GM23338 (cell line): ENCODE results near the gene APCDD1L. TPM values are rescaled to one million over a fixed set of nuclear protein-coding genes. Genes with fewer than 3 reads are reported as not detected.

Source experiments
- ATAC-seq: fragments of 200-7000 bp; cut with Tn5 transposase; 3 replicates; pipeline ENCODE4 v1.9.1; 2020
- DNase-seq: peaks from one replicate; pipeline ENCODE4 v3.0.0-alpha.2; 2015; ENCODE audit warnings: low spot score
- H2AFZ ChIP-seq: fragments of 200-600 bp; sonication (generic); 2 replicates; pipeline ENCODE4 v1.8.0; 2016; ENCODE audit warnings: antibody characterized with exemption, mild to moderate bottlenecking, moderate library complexity
- H3F3A ChIP-seq: fragments of 200-600 bp; sonication (generic); replicated peaks from 2 replicates; pipeline ENCODE4 v1.8.0; 2017; ENCODE audit warnings: antibody characterized with exemption, mixed run types, low read depth
- H3K27ac ChIP-seq: fragments of 200-600 bp; sonication (generic); 2 replicates; pipeline ENCODE4 v1.6.1; 2016; ENCODE audit warnings: low read depth
- H3K27me3 ChIP-seq: fragments of 200-600 bp; sonication (generic); 2 replicates; pipeline ENCODE4 v1.8.0; 2016; ENCODE audit warnings: mild to moderate bottlenecking, mixed run types, moderate library complexity; ENCODE audit not compliant: insufficient read depth
- H3K36me3 ChIP-seq: fragments of 200-600 bp; sonication (generic); 2 replicates; pipeline ENCODE4 v1.8.0; 2016; ENCODE audit warnings: mild to moderate bottlenecking; ENCODE audit not compliant: insufficient read depth
- H3K4me1 ChIP-seq: fragments of 200-600 bp; sonication (generic); 2 replicates; pipeline ENCODE4 v1.8.0; 2016; ENCODE audit warnings: mild to moderate bottlenecking, moderate library complexity; ENCODE audit not compliant: insufficient read depth
- H3K4me2 ChIP-seq: fragments of 200-600 bp; sonication (generic); 2 replicates; pipeline ENCODE4 v1.7.1; 2017; ENCODE audit warnings: mixed run types
- H3K4me3 ChIP-seq: fragments of 200-600 bp; sonication (generic); 2 replicates; pipeline ENCODE4 v1.6.1; 2016; ENCODE audit warnings: mixed run types
- H3K79me2 ChIP-seq: fragments of 200-600 bp; sonication (generic); replicated peaks from 2 replicates; pipeline ENCODE4 v1.8.0; 2017; ENCODE audit warnings: mild to moderate bottlenecking; ENCODE audit not compliant: insufficient read depth
- H3K9me2 ChIP-seq: fragments of 200-600 bp; sonication (generic); 2 replicates; pipeline ENCODE4 v1.8.0; 2017; ENCODE audit not compliant: insufficient read depth
- H4K20me1 ChIP-seq: fragments of 200-600 bp; sonication (generic); replicated peaks from 2 replicates; pipeline ENCODE4 v1.8.0; 2017; ENCODE audit warnings: mild to moderate bottlenecking; ENCODE audit not compliant: insufficient read depth
- H3K27ac Mint-ChIP-seq: 2 replicates; pipeline ENCODE4 v1.8.0; 2020; ENCODE audit warnings: inconsistent platforms, mild to moderate bottlenecking, moderate library complexity, mixed read lengths
- H3K27me3 Mint-ChIP-seq: 3 replicates; pipeline ENCODE4 v1.8.0; 2022; ENCODE audit warnings: low read depth, mild to moderate bottlenecking, moderate library complexity, mixed read lengths, inconsistent platforms; ENCODE audit not compliant: insufficient read depth, poor library complexity
- H3K36me3 Mint-ChIP-seq: 3 replicates; pipeline ENCODE4 v1.8.0; 2021; ENCODE audit warnings: low read depth, mild to moderate bottlenecking, inconsistent platforms, moderate library complexity, mixed read lengths
- H3K4me1 Mint-ChIP-seq: 3 replicates; pipeline ENCODE4 v1.8.0; 2020; ENCODE audit warnings: mild to moderate bottlenecking, inconsistent platforms, mixed read lengths
- H3K4me3 Mint-ChIP-seq: 3 replicates; pipeline ENCODE4 v1.8.0; 2021; ENCODE audit warnings: moderate library complexity, mild to moderate bottlenecking, inconsistent platforms, mixed read lengths
- H3K9me3 Mint-ChIP-seq: 3 replicates; pipeline ENCODE4 v1.8.0; 2020; ENCODE audit warnings: moderate library complexity, mild to moderate bottlenecking, inconsistent platforms, mixed read lengths
- CREB1 ChIP-seq: fragments of 250-450 bp; sonication (Bioruptor Pico); IDR thresholded peaks from 2 replicates; pipeline ENCODE4 v1.5.0; 2020; ENCODE audit warnings: low read depth, mild to moderate bottlenecking, moderate library complexity
- EZH2 ChIP-seq: fragments of 200-600 bp; sonication (generic); IDR thresholded peaks from one replicate; pipeline ENCODE4 v1.8.0; 2017; ENCODE audit warnings: antibody characterized with exemption, mild to moderate bottlenecking, low read depth; ENCODE audit not compliant: unreplicated experiment
- EZH2phosphoT487 ChIP-seq: fragments of 200-600 bp; sonication (generic); IDR thresholded peaks from one replicate; pipeline ENCODE4 v1.8.1; 2018; ENCODE audit warnings: antibody characterized with exemption; ENCODE audit not compliant: unreplicated experiment
- JUNB ChIP-seq: IDR thresholded peaks from one replicate; pipeline ENCODE4 v1.6.1; 2016; ENCODE audit warnings: antibody characterized with exemption; ENCODE audit not compliant: unreplicated experiment
- NANOG ChIP-seq: IDR thresholded peaks from 2 replicates; pipeline ENCODE4 v1.6.1; 2016; ENCODE audit warnings: antibody characterized with exemption, borderline replicate concordance
- POLR2AphosphoS5 ChIP-seq: IDR thresholded peaks from 2 replicates; pipeline ENCODE4 v1.6.1; 2016; ENCODE audit warnings: antibody characterized with exemption, low read depth
- STAT1 ChIP-seq: IDR thresholded peaks from one replicate; pipeline ENCODE4 v1.6.1; 2016; ENCODE audit warnings: antibody characterized with exemption; ENCODE audit not compliant: unreplicated experiment
- ZNF114 ChIP-seq: fragments of 250-450 bp; sonication (Bioruptor Pico); IDR thresholded peaks from 2 replicates; pipeline ENCODE4 v1.5.0; 2020; ENCODE audit warnings: mild to moderate bottlenecking, moderate library complexity
- ZNF331 ChIP-seq: fragments of 250-450 bp; sonication (Bioruptor Pico); IDR thresholded peaks from 2 replicates; pipeline ENCODE4 v1.5.0; 2020; ENCODE audit warnings: low read depth, mild to moderate bottlenecking, moderate library complexity
- polyA plus RNA-seq: library from polyadenylated mRNA; unstranded; fragments of >200 nt; fragmentation: Nextera tagmentation; extraction: Ambion mirVana; gene quantifications from 2 replicates; pipeline ENCODE4 v1.2.1, GENCODE V29; 2016
- total RNA-seq: library from RNA; depleted of rRNA; stranded (reverse); fragments of >200 nt; shearing (Covaris generic); gene quantifications from 2 replicates; pipeline ENCODE4 v1.2.3, GENCODE V29; 2014
- TF ChIP-seq, protein P1 (sequence below), 2 experiments: fragments of 200-600 bp in 1 of 2; sonication (generic) in 1 of 2; conservative IDR thresholded peaks; 2 replicates each; pipeline versions ENCODE4 v1.5.1 to v1.6.1; 2016 to 2017; ENCODE audit warnings: antibody characterized with exemption in 2 of 2, low read depth in 2 of 2, mild to moderate bottlenecking in 2 of 2, moderate library complexity in 1 of 2
- TF ChIP-seq, protein P2 (sequence below): IDR thresholded peaks from 2 replicates; pipeline ENCODE4 v1.6.1; 2016; ENCODE audit warnings: antibody characterized with exemption
- TF ChIP-seq, protein P3 (sequence below): fragments of 250-450 bp; sonication (Bioruptor Pico); IDR thresholded peaks from 2 replicates; pipeline ENCODE4 v1.5.0; 2020; ENCODE audit warnings: mild to moderate bottlenecking, moderate library complexity
- TF ChIP-seq, protein P4 (sequence below): IDR thresholded peaks from one replicate; pipeline ENCODE4 v1.6.1; 2018; ENCODE audit warnings: antibody characterized with exemption; ENCODE audit not compliant: unreplicated experiment

Gene APCDD1L
- total and polyA plus RNA-seq, 2 experiments from 2014 or later: 1.8 to 4.6 TPM

DNA sequence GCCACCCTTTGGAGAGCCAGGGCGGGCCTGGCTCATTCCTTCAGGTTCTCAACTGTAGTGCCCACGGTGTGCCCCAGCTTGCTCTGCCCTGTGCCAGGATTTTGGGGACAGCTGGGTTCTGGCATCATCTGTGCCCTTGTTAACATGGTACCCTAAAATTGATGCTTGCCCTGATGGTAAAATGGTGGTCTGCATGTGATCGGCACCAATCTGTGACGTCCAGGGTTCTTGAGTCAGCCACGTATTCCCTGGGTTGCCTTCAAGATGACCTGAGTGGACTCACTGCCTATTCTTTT, 31.2 kb upstream of the APCDD1L start:
- H3K27ac Mint-ChIP-seq: no peak overlapping the region
- H4K20me1 ChIP-seq: no peaks in the 10 kb centered on the region
- peaks cover 3% of the 10 kb centered on the region for H3K27me3 Mint-ChIP-seq
- H3K9me2 ChIP-seq: no peaks in the 10 kb centered on the region
- H3K27ac ChIP-seq: no peak overlapping the region
- H3K79me2 ChIP-seq: no peaks in the 10 kb centered on the region
- no peak overlapping the region for H3K4me2 ChIP-seq
- H3K4me1 ChIP-seq: no peaks in the 10 kb centered on the region
- peaks cover 9% of the 10 kb centered on the region for H3K4me1 Mint-ChIP-seq
- TF ChIP-seq ZNF331 (CRISPR knock-in tag) (no peak), POLR2AphosphoS5 (no peak), STAT1 (no peak), EZH2phosphoT487 (no peak), CREB1 (CRISPR knock-in tag) (no peak), EZH2 (no peak), ZNF114 (CRISPR knock-in tag) (no peak), JUNB (no peak), NANOG (no peak)
- TF ChIP-seq, protein P1, sequence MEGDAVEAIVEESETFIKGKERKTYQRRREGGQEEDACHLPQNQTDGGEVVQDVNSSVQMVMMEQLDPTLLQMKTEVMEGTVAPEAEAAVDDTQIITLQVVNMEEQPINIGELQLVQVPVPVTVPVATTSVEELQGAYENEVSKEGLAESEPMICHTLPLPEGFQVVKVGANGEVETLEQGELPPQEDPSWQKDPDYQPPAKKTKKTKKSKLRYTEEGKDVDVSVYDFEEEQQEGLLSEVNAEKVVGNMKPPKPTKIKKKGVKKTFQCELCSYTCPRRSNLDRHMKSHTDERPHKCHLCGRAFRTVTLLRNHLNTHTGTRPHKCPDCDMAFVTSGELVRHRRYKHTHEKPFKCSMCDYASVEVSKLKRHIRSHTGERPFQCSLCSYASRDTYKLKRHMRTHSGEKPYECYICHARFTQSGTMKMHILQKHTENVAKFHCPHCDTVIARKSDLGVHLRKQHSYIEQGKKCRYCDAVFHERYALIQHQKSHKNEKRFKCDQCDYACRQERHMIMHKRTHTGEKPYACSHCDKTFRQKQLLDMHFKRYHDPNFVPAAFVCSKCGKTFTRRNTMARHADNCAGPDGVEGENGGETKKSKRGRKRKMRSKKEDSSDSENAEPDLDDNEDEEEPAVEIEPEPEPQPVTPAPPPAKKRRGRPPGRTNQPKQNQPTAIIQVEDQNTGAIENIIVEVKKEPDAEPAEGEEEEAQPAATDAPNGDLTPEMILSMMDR (conservative IDR thresholded peaks at IDR 0.05; ENCODE audit: low read depth in 2 of 2): no peak
- TF ChIP-seq, protein P2, sequence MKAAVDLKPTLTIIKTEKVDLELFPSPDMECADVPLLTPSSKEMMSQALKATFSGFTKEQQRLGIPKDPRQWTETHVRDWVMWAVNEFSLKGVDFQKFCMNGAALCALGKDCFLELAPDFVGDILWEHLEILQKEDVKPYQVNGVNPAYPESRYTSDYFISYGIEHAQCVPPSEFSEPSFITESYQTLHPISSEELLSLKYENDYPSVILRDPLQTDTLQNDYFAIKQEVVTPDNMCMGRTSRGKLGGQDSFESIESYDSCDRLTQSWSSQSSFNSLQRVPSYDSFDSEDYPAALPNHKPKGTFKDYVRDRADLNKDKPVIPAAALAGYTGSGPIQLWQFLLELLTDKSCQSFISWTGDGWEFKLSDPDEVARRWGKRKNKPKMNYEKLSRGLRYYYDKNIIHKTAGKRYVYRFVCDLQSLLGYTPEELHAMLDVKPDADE: no peak
- TF ChIP-seq, protein P3, sequence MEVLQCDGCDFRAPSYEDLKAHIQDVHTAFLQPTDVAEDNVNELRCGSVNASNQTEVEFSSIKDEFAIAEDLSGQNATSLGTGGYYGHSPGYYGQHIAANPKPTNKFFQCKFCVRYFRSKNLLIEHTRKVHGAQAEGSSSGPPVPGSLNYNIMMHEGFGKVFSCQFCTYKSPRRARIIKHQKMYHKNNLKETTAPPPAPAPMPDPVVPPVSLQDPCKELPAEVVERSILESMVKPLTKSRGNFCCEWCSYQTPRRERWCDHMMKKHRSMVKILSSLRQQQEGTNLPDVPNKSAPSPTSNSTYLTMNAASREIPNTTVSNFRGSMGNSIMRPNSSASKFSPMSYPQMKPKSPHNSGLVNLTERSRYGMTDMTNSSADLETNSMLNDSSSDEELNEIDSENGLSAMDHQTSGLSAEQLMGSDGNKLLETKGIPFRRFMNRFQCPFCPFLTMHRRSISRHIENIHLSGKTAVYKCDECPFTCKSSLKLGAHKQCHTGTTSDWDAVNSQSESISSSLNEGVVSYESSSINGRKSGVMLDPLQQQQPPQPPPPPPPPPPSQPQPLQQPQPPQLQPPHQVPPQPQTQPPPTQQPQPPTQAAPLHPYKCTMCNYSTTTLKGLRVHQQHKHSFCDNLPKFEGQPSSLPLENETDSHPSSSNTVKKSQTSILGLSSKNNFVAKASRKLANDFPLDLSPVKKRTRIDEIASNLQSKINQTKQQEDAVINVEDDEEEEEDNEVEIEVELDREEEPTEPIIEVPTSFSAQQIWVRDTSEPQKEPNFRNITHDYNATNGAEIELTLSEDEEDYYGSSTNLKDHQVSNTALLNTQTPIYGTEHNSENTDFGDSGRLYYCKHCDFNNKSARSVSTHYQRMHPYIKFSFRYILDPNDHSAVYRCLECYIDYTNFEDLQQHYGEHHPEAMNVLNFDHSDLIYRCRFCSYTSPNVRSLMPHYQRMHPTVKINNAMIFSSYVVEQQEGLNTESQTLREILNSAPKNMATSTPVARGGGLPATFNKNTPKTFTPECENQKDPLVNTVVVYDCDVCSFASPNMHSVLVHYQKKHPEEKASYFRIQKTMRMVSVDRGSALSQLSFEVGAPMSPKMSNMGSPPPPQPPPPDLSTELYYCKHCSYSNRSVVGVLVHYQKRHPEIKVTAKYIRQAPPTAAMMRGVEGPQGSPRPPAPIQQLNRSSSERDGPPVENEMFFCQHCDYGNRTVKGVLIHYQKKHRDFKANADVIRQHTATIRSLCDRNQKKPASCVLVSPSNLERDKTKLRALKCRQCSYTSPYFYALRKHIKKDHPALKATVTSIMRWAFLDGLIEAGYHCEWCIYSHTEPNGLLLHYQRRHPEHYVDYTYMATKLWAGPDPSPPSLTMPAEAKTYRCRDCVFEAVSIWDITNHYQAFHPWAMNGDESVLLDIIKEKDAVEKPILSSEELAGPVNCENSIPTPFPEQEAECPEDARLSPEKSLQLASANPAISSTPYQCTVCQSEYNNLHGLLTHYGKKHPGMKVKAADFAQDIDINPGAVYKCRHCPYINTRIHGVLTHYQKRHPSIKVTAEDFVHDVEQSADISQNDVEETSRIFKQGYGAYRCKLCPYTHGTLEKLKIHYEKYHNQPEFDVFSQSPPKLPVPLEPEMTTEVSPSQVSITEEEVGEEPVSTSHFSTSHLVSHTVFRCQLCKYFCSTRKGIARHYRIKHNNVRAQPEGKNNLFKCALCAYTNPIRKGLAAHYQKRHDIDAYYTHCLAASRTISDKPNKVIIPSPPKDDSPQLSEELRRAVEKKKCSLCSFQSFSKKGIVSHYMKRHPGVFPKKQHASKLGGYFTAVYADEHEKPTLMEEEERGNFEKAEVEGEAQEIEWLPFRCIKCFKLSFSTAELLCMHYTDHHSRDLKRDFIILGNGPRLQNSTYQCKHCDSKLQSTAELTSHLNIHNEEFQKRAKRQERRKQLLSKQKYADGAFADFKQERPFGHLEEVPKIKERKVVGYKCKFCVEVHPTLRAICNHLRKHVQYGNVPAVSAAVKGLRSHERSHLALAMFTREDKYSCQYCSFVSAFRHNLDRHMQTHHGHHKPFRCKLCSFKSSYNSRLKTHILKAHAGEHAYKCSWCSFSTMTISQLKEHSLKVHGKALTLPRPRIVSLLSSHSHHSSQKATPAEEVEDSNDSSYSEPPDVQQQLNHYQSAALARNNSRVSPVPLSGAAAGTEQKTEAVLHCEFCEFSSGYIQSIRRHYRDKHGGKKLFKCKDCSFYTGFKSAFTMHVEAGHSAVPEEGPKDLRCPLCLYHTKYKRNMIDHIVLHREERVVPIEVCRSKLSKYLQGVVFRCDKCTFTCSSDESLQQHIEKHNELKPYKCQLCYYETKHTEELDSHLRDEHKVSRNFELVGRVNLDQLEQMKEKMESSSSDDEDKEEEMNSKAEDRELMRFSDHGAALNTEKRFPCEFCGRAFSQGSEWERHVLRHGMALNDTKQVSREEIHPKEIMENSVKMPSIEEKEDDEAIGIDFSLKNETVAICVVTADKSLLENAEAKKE (CRISPR knock-in tag): no peak
- TF ChIP-seq, protein P4, sequence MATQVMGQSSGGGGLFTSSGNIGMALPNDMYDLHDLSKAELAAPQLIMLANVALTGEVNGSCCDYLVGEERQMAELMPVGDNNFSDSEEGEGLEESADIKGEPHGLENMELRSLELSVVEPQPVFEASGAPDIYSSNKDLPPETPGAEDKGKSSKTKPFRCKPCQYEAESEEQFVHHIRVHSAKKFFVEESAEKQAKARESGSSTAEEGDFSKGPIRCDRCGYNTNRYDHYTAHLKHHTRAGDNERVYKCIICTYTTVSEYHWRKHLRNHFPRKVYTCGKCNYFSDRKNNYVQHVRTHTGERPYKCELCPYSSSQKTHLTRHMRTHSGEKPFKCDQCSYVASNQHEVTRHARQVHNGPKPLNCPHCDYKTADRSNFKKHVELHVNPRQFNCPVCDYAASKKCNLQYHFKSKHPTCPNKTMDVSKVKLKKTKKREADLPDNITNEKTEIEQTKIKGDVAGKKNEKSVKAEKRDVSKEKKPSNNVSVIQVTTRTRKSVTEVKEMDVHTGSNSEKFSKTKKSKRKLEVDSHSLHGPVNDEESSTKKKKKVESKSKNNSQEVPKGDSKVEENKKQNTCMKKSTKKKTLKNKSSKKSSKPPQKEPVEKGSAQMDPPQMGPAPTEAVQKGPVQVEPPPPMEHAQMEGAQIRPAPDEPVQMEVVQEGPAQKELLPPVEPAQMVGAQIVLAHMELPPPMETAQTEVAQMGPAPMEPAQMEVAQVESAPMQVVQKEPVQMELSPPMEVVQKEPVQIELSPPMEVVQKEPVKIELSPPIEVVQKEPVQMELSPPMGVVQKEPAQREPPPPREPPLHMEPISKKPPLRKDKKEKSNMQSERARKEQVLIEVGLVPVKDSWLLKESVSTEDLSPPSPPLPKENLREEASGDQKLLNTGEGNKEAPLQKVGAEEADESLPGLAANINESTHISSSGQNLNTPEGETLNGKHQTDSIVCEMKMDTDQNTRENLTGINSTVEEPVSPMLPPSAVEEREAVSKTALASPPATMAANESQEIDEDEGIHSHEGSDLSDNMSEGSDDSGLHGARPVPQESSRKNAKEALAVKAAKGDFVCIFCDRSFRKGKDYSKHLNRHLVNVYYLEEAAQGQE: no peak
- H3F3A ChIP-seq: no peaks in the 10 kb centered on the region
- H3K36me3 ChIP-seq: no peaks in the 10 kb centered on the region
- no peaks in the 10 kb centered on the region; the same call in 2 of the 3 replicates for H3K9me3 Mint-ChIP-seq
- H3K4me3 Mint-ChIP-seq: no peak overlapping the region
- no peak overlapping the region for H3K4me3 ChIP-seq
- H3K36me3 Mint-ChIP-seq: no peaks in the 10 kb centered on the region
- no peaks in the 10 kb centered on the region for H3K27me3 ChIP-seq
- 0 out of 2 replicates have a peak overlapping the region, but pooled peaks have one; percentile 43 for H2AFZ ChIP-seq
- DNase-seq: no peak
- no peak for ATAC-seq
